AG09319 (cell line): ENCODE measurements around the gene LDLR.
"Not testable (repeated sequence)": the region's sequence is repeated elsewhere in the genome, so short reads cannot be mapped to it uniquely, and the experiment has no call there.

Experiments used
- DNase-seq: peaks from one replicate; pipeline ENCODE4 v3.0.0-alpha.2; 2010; ENCODE audit warnings: low read depth; ENCODE audit errors: extremely low read depth
- CTCF ChIP-seq: IDR thresholded peaks from 2 replicates; pipeline ENCODE4 v1.5.1; 2011; ENCODE audit warnings: low read depth, mild to moderate bottlenecking, inconsistent platforms, low read length, moderate library complexity

The LDLR gene

GRCh38 chr19:11179716-11180297 lies 90.5 kb downstream of the LDLR start:
- DNase-seq = no peak
- no peak for TF ChIP-seq CTCF

GRCh38 chr19:11180346-11180745 lies 91.1 kb downstream of the LDLR start:
- TF ChIP-seq CTCF = no peak
- no peak for DNase-seq

- DNase-seq = not testable (repeated sequence)
Measured at GRCh38 chr19:11180975-11181374, 91.7 kb downstream of the LDLR start.

- DNase-seq = no peak
- no peak for TF ChIP-seq CTCF
Measured at GRCh38 chr19:11181488-11181887, 92.2 kb downstream of the LDLR start.
